ENCODE measurements around the gene SULT1C2.
"Not testable (repeated sequence)": the region's sequence is repeated elsewhere in the genome, so short reads cannot be mapped to it uniquely, and the experiment has no call there.

- not testable (repeated sequence) for TF ChIP-seq CSDC2 (CRISPR knock-in tag; IDR thresholded peaks at IDR 0.05); ZNF8 (CRISPR knock-in tag; IDR thresholded peaks at IDR 0.05); TCF4 (CRISPR knock-in tag; IDR thresholded peaks at IDR 0.05; ENCODE audit: borderline replicate concordance); POU6F1 (CRISPR knock-in tag; IDR thresholded peaks at IDR 0.05; ENCODE audit: borderline replicate concordance, low read depth); ARNTL (CRISPR knock-in tag; IDR thresholded peaks at IDR 0.05; ENCODE audit: borderline replicate concordance, low read depth); ZNF565 (CRISPR knock-in tag; conservative IDR thresholded peaks at IDR 0.05; ENCODE audit: low read depth); CSRNP3 (CRISPR knock-in tag; IDR thresholded peaks at IDR 0.05); ISL1 (CRISPR knock-in tag; IDR thresholded peaks at IDR 0.05); TOX (CRISPR knock-in tag; IDR thresholded peaks at IDR 0.05; ENCODE audit: borderline replicate concordance); ZFP3 (CRISPR knock-in tag; IDR thresholded peaks at IDR 0.05); PATZ1 (CRISPR knock-in tag; IDR thresholded peaks at IDR 0.05; ENCODE audit: borderline replicate concordance); GLIS3 (CRISPR knock-in tag; IDR thresholded peaks at IDR 0.05); RARB (CRISPR knock-in tag; IDR thresholded peaks at IDR 0.05)
Observed at GRCh38 chr2:108359336-108359735, 70.6 kb downstream of the SULT1C2 start.
